ENCODE results near the gene PYHIN1.

PYHIN1 gene

GRCh38 chr1:158931055-158931737 lies at the start of gene PYHIN1:
Gene PYHIN1 (plus strand): TSS chr1:158931552. CDS start chr1:158936911, 5,359 bp downstream.
- DNase-seq (ENCODE audit: low read depth in 4 of 4, low spot score in 1 of 4) = no peak

DNA sequence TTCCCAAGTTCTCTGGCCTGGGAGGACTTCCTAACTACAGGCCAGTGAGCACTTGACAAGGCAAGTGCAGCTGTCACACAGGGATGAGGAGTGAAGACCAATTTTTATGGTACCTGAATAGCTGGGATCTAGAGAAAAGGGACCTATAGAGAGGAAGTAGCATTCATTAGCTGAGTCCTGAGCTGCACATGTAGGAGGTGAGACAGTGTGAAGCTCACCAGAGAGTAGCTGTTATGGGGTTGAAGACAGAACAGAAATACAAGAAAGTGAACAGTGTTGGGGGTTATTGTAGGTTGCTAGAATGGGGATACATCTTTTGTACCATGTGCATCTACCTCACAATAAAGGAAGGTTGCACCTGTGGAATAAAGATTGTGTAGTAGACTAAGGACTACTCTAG lies 37.7 kb upstream of the PYHIN1 start:
- DNase-seq (ENCODE audit: low read depth in 4 of 4, low spot score in 1 of 4) = no peak

GRCh38 chr1:158898722-158899121 lies 32.6 kb upstream of the PYHIN1 start:
- no peak for DNase-seq (ENCODE audit: low read depth in 4 of 4, low spot score in 1 of 4)

- DNase-seq (ENCODE audit: low read depth in 4 of 4, low spot score in 1 of 4) = no peak
Observed at GRCh38 chr1:158901623-158902022, 29.7 kb upstream of the PYHIN1 start.

DNA sequence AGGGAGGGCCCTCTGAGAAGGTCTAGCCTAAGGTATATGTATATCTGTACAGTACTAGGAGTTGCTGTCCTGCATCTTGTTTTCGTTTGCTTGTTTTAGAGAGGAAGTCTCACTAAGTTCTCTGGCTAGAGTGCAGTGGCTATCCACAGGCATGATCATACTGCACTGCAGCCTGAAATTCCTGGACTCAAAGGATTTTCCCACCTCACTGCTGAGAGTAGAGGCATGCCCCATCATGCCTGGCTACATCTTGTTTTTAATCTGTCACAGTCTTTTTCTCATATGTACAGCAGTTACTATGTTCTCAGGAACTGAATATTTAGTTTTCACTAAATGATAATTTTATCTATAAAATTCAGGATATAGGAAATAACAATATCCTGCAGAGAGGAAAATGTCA lies 15.3 kb upstream of the PYHIN1 start:
- DNase-seq (ENCODE audit: low read depth in 4 of 4, low spot score in 1 of 4) = no peak

- DNase-seq (ENCODE audit: low read depth in 4 of 4, low spot score in 1 of 4) = no peak
Observed at GRCh38 chr1:158924677-158925076, 6.7 kb upstream of the PYHIN1 start.

DNA sequence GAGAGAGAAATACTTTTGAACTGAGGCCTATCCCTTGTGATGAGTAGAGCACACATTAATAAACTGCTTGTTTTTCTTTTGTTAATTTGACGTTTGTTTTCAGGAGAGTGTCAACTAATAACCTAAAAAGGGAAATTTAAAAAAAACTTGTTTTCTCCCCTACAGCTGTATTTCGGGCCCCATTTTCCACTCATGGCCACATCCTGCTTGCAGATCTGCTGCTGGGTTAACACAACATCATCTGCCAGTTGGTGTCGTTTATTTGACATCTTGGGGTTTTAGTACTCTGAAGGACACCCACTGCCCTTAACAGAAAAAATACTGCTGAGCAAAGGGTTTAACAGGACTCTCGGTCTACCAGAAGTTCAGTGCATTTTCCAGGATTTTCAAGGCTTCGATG lies 848 bp upstream of the PYHIN1 start:
- no peak for DNase-seq (ENCODE audit: low read depth in 4 of 4, low spot score in 1 of 4)

- no peak for DNase-seq (ENCODE audit: low read depth in 4 of 4, low spot score in 1 of 4)
Observed at GRCh38 chr1:158932171-158932570, 819 bp downstream of the PYHIN1 start.

DNA sequence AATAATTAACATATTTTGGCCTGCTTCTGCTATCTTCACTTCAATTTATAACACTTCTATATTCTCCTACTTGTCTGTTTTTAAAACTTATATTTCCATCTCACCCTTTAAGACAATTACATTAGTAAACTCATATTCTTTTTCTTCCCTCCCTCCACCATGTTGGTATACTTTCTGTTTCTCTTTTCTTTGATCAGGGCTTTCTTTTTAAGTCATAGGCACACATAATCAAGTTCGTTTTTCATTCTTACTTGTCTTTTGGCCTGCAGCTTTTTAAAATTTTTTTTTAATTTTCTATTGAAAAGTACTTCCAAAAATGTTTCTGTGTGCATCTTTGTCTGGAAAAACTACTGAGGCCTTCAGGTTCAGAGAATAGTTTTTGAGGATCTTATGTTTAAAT lies 2.3 kb downstream of the PYHIN1 start:
- no peak for DNase-seq (ENCODE audit: low read depth in 4 of 4, low spot score in 1 of 4)

DNA sequence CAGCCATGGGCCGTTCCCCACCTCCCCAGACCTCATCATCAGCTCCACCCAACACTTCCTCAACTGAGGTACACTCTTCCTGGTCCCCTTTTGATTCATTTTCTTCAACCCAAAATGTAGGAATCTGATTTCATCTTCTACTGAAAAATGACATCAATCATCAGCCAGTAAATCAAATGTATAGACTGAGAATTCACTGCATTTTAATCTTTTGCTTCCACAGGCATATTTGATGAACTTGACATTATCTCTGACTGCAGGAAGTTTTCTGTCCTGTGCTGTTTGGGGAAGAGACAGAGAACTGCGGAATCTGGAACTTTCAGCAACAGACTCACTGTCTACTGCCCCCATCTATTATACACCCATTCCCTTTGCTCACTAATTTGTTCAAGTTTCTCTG lies 7.8 kb downstream of the PYHIN1 start:
- no peak for DNase-seq (ENCODE audit: low read depth in 4 of 4, low spot score in 1 of 4)

DNA sequence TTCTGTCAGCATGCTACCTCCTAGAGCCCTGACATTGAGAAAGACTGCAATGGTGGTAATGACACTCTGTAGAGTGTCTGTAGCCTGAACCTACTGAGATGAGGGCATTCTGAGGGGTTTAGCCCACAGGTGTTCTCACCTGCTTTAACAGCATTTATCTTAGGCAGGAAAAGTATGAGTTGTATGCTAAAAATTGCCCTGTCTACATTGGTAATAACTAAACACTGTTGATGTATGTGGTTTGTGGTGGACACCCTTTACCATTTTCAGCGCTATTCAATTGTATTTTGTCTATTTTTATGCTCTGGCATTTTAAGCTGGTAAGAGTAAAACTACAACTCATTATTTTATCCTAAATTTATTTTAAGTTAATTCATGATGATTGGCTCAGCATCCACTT lies 10.0 kb downstream of the PYHIN1 start:
- no peak for DNase-seq (ENCODE audit: low read depth in 4 of 4, low spot score in 1 of 4)

- no peak for DNase-seq (ENCODE audit: low read depth in 4 of 4, low spot score in 1 of 4)
Observed at GRCh38 chr1:158942490-158942889, 11.1 kb downstream of the PYHIN1 start.

- DNase-seq (ENCODE audit: low read depth in 4 of 4, low spot score in 1 of 4) = no peak
Observed at GRCh38 chr1:158943059-158943458, 11.7 kb downstream of the PYHIN1 start.

- DNase-seq (ENCODE audit: low read depth in 4 of 4, low spot score in 1 of 4) = no peak
Observed at GRCh38 chr1:158945061-158945460, 13.7 kb downstream of the PYHIN1 start.

- no peak for DNase-seq (ENCODE audit: low read depth in 4 of 4, low spot score in 1 of 4)
Observed at GRCh38 chr1:158946785-158947184, 15.4 kb downstream of the PYHIN1 start.

DNA sequence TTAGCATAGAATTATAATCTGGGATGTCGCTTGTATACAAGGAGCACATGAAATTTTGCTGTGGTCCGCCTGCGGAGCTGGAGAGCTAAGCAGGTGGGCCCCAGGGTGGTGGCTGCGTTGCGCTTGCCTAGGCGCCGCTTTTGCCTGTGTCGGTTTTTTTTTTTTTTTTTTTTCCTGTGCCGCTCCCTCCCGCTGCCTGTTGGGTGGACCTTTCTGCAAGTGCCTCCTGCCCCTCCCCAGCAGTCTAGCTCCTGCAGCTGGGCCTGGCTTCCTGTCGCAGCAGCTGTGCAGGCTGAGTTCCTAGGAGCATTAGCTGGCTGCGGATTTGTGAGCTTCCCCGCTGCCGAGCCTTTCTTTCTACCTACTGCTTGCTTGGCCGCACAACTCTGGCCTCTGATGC lies 20.6 kb downstream of the PYHIN1 start:
- no peak for DNase-seq (ENCODE audit: low read depth in 4 of 4, low spot score in 1 of 4)

- DNase-seq (ENCODE audit: low read depth in 4 of 4, low spot score in 1 of 4) = no peak
Observed at GRCh38 chr1:158952416-158952815, 21.1 kb downstream of the PYHIN1 start.

DNA sequence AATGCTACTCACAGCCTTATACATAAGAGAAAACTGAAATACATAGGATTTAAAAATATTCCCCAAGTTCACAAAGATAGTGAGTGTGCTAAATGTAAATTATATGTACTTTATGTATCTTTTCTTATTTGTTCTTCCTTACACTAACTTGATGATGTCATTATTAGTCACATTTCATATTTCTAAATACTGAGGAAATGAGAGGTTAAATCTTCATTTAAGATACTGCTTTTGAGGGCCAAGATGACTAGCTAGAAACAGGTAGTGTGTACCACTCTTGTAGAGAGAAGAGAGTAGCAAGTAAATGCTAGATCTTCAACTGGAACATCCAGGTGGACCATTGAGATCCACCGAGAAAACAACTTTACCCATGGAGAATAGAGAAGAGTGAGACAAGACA lies 29.8 kb downstream of the PYHIN1 start:
- no peak for DNase-seq (ENCODE audit: low read depth in 4 of 4, low spot score in 1 of 4)

- DNase-seq (ENCODE audit: low read depth in 4 of 4, low spot score in 1 of 4) = no peak
Observed at GRCh38 chr1:158962983-158963382, 31.6 kb downstream of the PYHIN1 start.

DNA sequence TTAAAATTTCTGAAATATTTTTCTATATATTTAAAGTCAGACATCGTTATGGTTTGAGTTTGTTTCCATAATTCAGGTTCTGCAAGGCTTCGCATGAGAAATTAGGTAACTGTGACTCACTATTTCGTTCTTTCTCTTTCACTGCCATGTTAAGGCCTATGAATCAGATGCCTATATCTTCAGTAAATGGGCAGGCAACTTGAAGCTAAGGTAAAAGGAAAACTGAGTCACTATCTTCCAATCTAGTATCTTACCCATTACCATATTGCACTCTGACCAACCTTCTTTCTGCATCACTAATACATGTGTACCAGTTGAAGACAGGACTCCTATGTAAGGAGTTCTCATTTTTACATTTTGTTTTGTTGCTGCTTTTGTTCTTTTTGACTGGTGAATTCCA lies 37.8 kb downstream of the PYHIN1 start:
- no peak for DNase-seq (ENCODE audit: low read depth in 4 of 4, low spot score in 1 of 4)

DNA sequence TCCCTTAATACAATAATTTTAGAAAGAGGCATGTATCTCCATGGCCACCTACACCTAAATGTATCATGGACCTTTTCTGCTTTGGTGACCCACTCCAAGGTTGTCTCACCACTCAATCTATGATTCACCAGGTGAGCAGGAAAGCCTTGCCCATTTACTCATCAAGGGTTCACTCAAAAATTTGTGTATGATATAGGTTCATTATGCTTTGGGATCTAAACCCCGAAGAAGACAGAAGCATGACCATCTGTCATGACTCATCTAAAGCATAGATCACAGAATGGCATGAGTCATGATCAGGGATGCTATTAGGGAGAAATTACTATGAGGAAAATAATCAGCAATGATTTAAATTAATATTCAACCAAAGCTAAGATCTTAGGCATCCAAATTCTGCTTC lies 38.5 kb downstream of the PYHIN1 start:
- DNase-seq (ENCODE audit: low read depth in 4 of 4, low spot score in 1 of 4) = no peak

DNA sequence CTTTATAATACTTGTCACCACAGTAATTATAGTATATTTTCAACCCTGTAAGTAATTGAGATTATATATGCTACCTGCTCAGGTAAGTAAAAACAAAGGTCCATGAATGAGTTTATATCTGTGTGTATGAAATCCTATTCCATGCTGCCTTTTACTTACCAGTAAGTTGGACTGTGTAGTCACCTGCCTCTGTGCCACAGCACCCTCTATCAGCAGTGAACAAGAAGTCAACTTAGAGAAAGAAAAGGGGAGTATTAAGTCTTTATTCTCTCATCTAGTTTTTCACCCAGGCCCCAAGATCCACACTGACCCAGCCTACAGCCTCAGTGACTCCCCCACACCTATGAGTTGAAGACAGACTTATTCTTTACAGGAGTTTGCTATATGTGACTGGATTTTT lies 41.5 kb downstream of the PYHIN1 start:
- DNase-seq (ENCODE audit: low read depth in 4 of 4, low spot score in 1 of 4) = no peak

GRCh38 chr1:158976219-158976618 lies 44.9 kb downstream of the PYHIN1 start:
- no peak for DNase-seq (ENCODE audit: low read depth in 4 of 4, low spot score in 1 of 4)

- no peak for DNase-seq (ENCODE audit: low read depth in 4 of 4, low spot score in 1 of 4)
Observed at GRCh38 chr1:158978730-158979129, 47.4 kb downstream of the PYHIN1 start.

Data from stimulated activated CD4-positive, alpha-beta T cell treated with anti-CD3 and anti-CD28 coated beads, Interleukin-1b, Interleukin-23, amount 100 ng/mL, for 24 hours (primary cell).